ENCODE data around the gene PTGFRN. TPM values are rescaled to one million over a fixed set of nuclear protein-coding genes. Genes with fewer than 3 reads are reported as not detected.

PTGFRN gene
- total RNA-seq, 1 donor from 2014 or later = 53.2 TPM

- Histone ChIP-seq H3K9ac (no peak overlapping the region), H3K9me3 (ENCODE audit: low read depth) (no peaks in the 10 kb centered on the region), H3F3A (ENCODE audit: low read depth) (no peaks in the 10 kb centered on the region), H3K4me1 (no peaks in the 10 kb centered on the region), H4K20me1 (ENCODE audit: low read depth) (peaks cover 33% of the 10 kb centered on the region), H3K4me2 (no peak overlapping the region), H3K27me3 (no peaks in the 10 kb centered on the region), H3K27ac (no peak overlapping the region), H3K79me2 (ENCODE audit: low read depth) (peaks cover 45% of the 10 kb centered on the region), H3K4me3 (no peak overlapping the region), H3K36me3 (no peaks in the 10 kb centered on the region), H2AFZ (replicated peaks) (no peak overlapping the region)
- Mint-ChIP-seq H3K9me3 (no peaks in the 10 kb centered on the region), H3K4me1 (peaks cover 3% of the 10 kb centered on the region), H3K4me3 (no peak overlapping the region), H3K36me3 (peaks cover 2% of the 10 kb centered on the region), H3K27ac (no peak overlapping the region), H3K27me3 (ENCODE audit: insufficient read depth, low read depth) (peaks cover 2% of the 10 kb centered on the region)
- no peak for TF ChIP-seq EZH2 (IDR thresholded peaks at IDR 0.05)
- no peak for DNase-seq (ENCODE audit: low spot score)
Measured at GRCh38 chr1:116921937-116922336, 12.2 kb downstream of the PTGFRN start.

GRCh38 chr1:116923421-116923820 lies 13.7 kb downstream of the PTGFRN start:
- Histone ChIP-seq H3F3A (ENCODE audit: low read depth) (no peaks in the 10 kb centered on the region), H3K4me1 (peaks cover 4% of the 10 kb centered on the region), H3K4me3 (no peak overlapping the region), H3K9ac (no peak overlapping the region), H3K4me2 (no peak overlapping the region), H4K20me1 (ENCODE audit: low read depth) (peaks cover 28% of the 10 kb centered on the region), H3K27me3 (no peaks in the 10 kb centered on the region), H3K36me3 (no peaks in the 10 kb centered on the region), H3K27ac (no peak overlapping the region), H3K79me2 (ENCODE audit: low read depth) (peaks cover 39% of the 10 kb centered on the region), H2AFZ (replicated peaks) (no peak overlapping the region), H3K9me3 (ENCODE audit: low read depth) (no peaks in the 10 kb centered on the region)
- TF ChIP-seq EZH2 (IDR thresholded peaks at IDR 0.05) = no peak
- TF ChIP-seq CTCF (IDR thresholded peaks at IDR 0.05) = no peak
- no peak for TF ChIP-seq EZH2phosphoT487 (IDR thresholded peaks at IDR 0.05)
- H3K4me1 Mint-ChIP-seq = peaks cover 3% of the 10 kb centered on the region
- no peak overlapping the region for H3K4me3 Mint-ChIP-seq
- H3K27me3 Mint-ChIP-seq (ENCODE audit: insufficient read depth, low read depth) = peaks cover 2% of the 10 kb centered on the region
- peaks cover 2% of the 10 kb centered on the region for H3K36me3 Mint-ChIP-seq
- no peak overlapping the region for H3K27ac Mint-ChIP-seq
- no peak for DNase-seq (ENCODE audit: low spot score)
- H3K9me3 Mint-ChIP-seq = no peaks in the 10 kb centered on the region

GRCh38 chr1:116927049-116927798 lies 17.5 kb downstream of the PTGFRN start:
- no peak for TF ChIP-seq EZH2 (IDR thresholded peaks at IDR 0.05)
- TF ChIP-seq EZH2phosphoT487 (IDR thresholded peaks at IDR 0.05) = no peak
- TF ChIP-seq CTCF (IDR thresholded peaks at IDR 0.05) = no peak

GRCh38 chr1:116929961-116930592 lies 20.4 kb downstream of the PTGFRN start:
- Histone ChIP-seq H3K27me3 (no peaks in the 10 kb centered on the region), H4K20me1 (ENCODE audit: low read depth) (peaks cover 13% of the 10 kb centered on the region), H3K4me2 (no peak overlapping the region), H2AFZ (replicated peaks) (no peak overlapping the region), H3K36me3 (no peaks in the 10 kb centered on the region), H3K79me2 (ENCODE audit: low read depth) (peaks cover 26% of the 10 kb centered on the region), H3K9ac (no peak overlapping the region), H3F3A (ENCODE audit: low read depth) (no peaks in the 10 kb centered on the region), H3K4me3 (no peak overlapping the region), H3K27ac (no peak overlapping the region), H3K4me1 (peaks cover 12% of the 10 kb centered on the region), H3K9me3 (ENCODE audit: low read depth) (no peaks in the 10 kb centered on the region)
- Mint-ChIP-seq H3K4me3 (no peak overlapping the region), H3K9me3 (no peaks in the 10 kb centered on the region), H3K36me3 (no peaks in the 10 kb centered on the region), H3K27ac (no peak overlapping the region), H3K27me3 (ENCODE audit: insufficient read depth, low read depth) (no peaks in the 10 kb centered on the region), H3K4me1 (no peaks in the 10 kb centered on the region)
- DNase-seq (ENCODE audit: low spot score) = no peak
- no peak for TF ChIP-seq EZH2 (IDR thresholded peaks at IDR 0.05)
- TF ChIP-seq EZH2phosphoT487 (IDR thresholded peaks at IDR 0.05) = no peak
- TF ChIP-seq CTCF (IDR thresholded peaks at IDR 0.05) = no peak

More at GRCh38 chr1:116927049-116927798, 17.5 kb downstream of the PTGFRN start:
- Histone ChIP-seq H3F3A (ENCODE audit: low read depth) (no peaks in the 10 kb centered on the region), H3K9ac (no peak overlapping the region), H3K4me2 (no peak overlapping the region), H3K36me3 (no peaks in the 10 kb centered on the region), H3K4me1 (peaks cover 12% of the 10 kb centered on the region), H3K27ac (no peak overlapping the region), H3K9me3 (ENCODE audit: low read depth) (no peaks in the 10 kb centered on the region), H3K4me3 (no peak overlapping the region), H4K20me1 (ENCODE audit: low read depth) (peaks cover 13% of the 10 kb centered on the region), H3K27me3 (no peaks in the 10 kb centered on the region), H2AFZ (replicated peaks) (no peak overlapping the region), H3K79me2 (ENCODE audit: low read depth) (peaks cover 18% of the 10 kb centered on the region)
- Mint-ChIP-seq H3K9me3 (no peaks in the 10 kb centered on the region), H3K4me3 (no peak overlapping the region), H3K36me3 (peaks cover 2% of the 10 kb centered on the region), H3K27me3 (ENCODE audit: insufficient read depth, low read depth) (no peaks in the 10 kb centered on the region), H3K27ac (no peak overlapping the region), H3K4me1 (no peaks in the 10 kb centered on the region)
- DNase-seq (ENCODE audit: low spot score) = no peak
